Measurements from ENCODE around the gene NUFIP2.
"Not testable (repeated sequence)": the region's sequence is repeated elsewhere in the genome, so short reads cannot be mapped to it uniquely, and the experiment has no call there.

The NUFIP2 gene

GRCh38 chr17:29279397-29280070 is 14.4 kb downstream of the NUFIP2 start:
- no peak for DNase-seq

GRCh38 chr17:29278692-29279091 is 15.3 kb downstream of the NUFIP2 start:
- no peak for DNase-seq

- no peak for DNase-seq
These were observed 20.0 kb downstream of the NUFIP2 start for GRCh38 chr17:29273924-29274323.

- DNase-seq, result not testable (repeated sequence)
These were observed 22.0 kb downstream of the NUFIP2 start for GRCh38 chr17:29271980-29272379.

- DNase-seq, result no peak
These were observed 30.0 kb downstream of the NUFIP2 start for GRCh38 chr17:29263916-29264315.

- DNase-seq, result no peak
These were observed 36.2 kb downstream of the NUFIP2 start for GRCh38 chr17:29257756-29258155.

- no peak for DNase-seq
These were observed 37.0 kb downstream of the NUFIP2 start for GRCh38 chr17:29256735-29257466.

- DNase-seq, result no peak
These were observed 37.9 kb downstream of the NUFIP2 start for GRCh38 chr17:29255926-29256522.

GRCh38 chr17:29253037-29253436 is 40.9 kb downstream of the NUFIP2 start:
- no peak for DNase-seq

- DNase-seq, result peak; percentile 75
These were observed 41.7 kb downstream of the NUFIP2 start for GRCh38 chr17:29252101-29252791.

GRCh38 chr17:29251184-29251583 is 42.8 kb downstream of the NUFIP2 start:
- no peak for DNase-seq

GRCh38 chr17:29250666-29251065 is 43.3 kb downstream of the NUFIP2 start:
- DNase-seq, result no peak

GRCh38 chr17:29248845-29249244 is 45.1 kb downstream of the NUFIP2 start:
- DNase-seq, result no peak

- DNase-seq, result no peak
These were observed 46.7 kb downstream of the NUFIP2 start for GRCh38 chr17:29247219-29247618.

- no peak for DNase-seq
These were observed 47.3 kb downstream of the NUFIP2 start, which contains the start of gene CRYBA1 for GRCh38 chr17:29246628-29247027. CRYBA1 (plus strand) TSS chr17:29246859; CDS start chr17:29246864, 5 bp downstream.

GRCh38 chr17:29245401-29245800 is 48.5 kb downstream of the NUFIP2 start:
- DNase-seq, result no peak

- DNase-seq, result no peak
These were observed 50.2 kb downstream of the NUFIP2 start for GRCh38 chr17:29243792-29244191.

GRCh38 chr17:29242790-29243189 is 51.2 kb downstream of the NUFIP2 start:
- no peak for DNase-seq

- no peak for DNase-seq
These were observed 51.9 kb downstream of the NUFIP2 start for GRCh38 chr17:29242051-29242450.

- no peak for DNase-seq
These were observed 52.7 kb downstream of the NUFIP2 start for GRCh38 chr17:29240968-29241963.

- DNase-seq, result no peak
These were observed 53.5 kb downstream of the NUFIP2 start for GRCh38 chr17:29240477-29240876.

All from DMS79 treated with DMSO at 0.1 percent for 48 hours (cell line).